IMR-90 (cell line): Measurements from ENCODE around the gene GKN1. TPM values are rescaled to one million over a fixed set of nuclear protein-coding genes. Genes with fewer than 3 reads are reported as not detected.

Experiments used
- ATAC-seq: fragments of 200-7000 bp; cut with Tn5 transposase; 2 replicates; pipeline ENCODE4 v1.9.1; 2020; ENCODE audit warnings: low read depth, mild to moderate bottlenecking, moderate library complexity
- BruUV-seq: library from RNA; stranded (reverse); fragments of 400-500 nt; replicated peaks from 2 replicates; lab custom pipeline; 2021; lab: Mats Ljungman, UMichigan
- CTCF ChIA-PET: fragments of 300-600 bp; formaldehyde crosslinking; extraction: SDS; loops from one replicate; lab custom pipeline; 2021; ENCODE audit warnings: antibody characterized with exemption; lab: Yijun Ruan, JAX
- POLR2A ChIA-PET: fragments of 300-600 bp; sonication (Branson Sonifier 250); formaldehyde crosslinking; loops from one replicate; lab custom pipeline; 2022; ENCODE audit warnings: antibody characterized with exemption; ENCODE audit not compliant: unreplicated experiment; lab: Charles Lee
- DNase-seq: peaks from one replicate; pipeline ENCODE4 v3.0.0; 2013
- H2AFZ ChIP-seq: replicated peaks from 2 replicates; pipeline ENCODE3; 2013; ENCODE audit warnings: low read length, mild to moderate bottlenecking; ENCODE audit not compliant: poor library complexity
- H2AK5ac ChIP-seq: 2 replicates; pipeline ENCODE4 v1.6.1; 2013; ENCODE audit warnings: low read depth, low read length, inconsistent platforms
- H2AK9ac ChIP-seq: replicated peaks from 2 replicates; pipeline ENCODE3; 2013; ENCODE audit warnings: mild to moderate bottlenecking, low read depth, low read length, moderate library complexity; ENCODE audit not compliant: poor library complexity
- H2BK120ac ChIP-seq: 2 replicates; pipeline ENCODE4 v1.6.1; 2013; ENCODE audit warnings: low read depth, low read length, inconsistent platforms
- H2BK15ac ChIP-seq: 3 replicates; pipeline ENCODE4 v1.6.1; 2013; ENCODE audit warnings: low read depth, low read length, inconsistent platforms
- H2BK20ac ChIP-seq: 2 replicates; pipeline ENCODE4 v1.6.1; 2013; ENCODE audit warnings: low read depth, mild to moderate bottlenecking, inconsistent platforms, low read length, moderate library complexity
- H2BK5ac ChIP-seq: 2 replicates; pipeline ENCODE4 v1.6.1; 2013; ENCODE audit warnings: mild to moderate bottlenecking, low read depth, low read length, inconsistent platforms; ENCODE audit not compliant: poor library complexity, severe bottlenecking
- H3K14ac ChIP-seq: replicated peaks from 2 replicates; pipeline ENCODE4 v1.6.1; 2013; ENCODE audit warnings: low read depth, low read length, inconsistent platforms
- H3K18ac ChIP-seq: 2 replicates; pipeline ENCODE4 v1.6.1; 2013; ENCODE audit warnings: low read depth, low read length, control low read depth
- H3K23ac ChIP-seq: 2 replicates; pipeline ENCODE4 v1.6.1; 2013; ENCODE audit warnings: low read depth, low read length, inconsistent platforms
- H3K27ac ChIP-seq: 2 replicates; pipeline ENCODE4 v1.5.1; 2013; ENCODE audit warnings: mild to moderate bottlenecking, control low read depth, low read length; ENCODE audit not compliant: insufficient read depth
- H3K27me3 ChIP-seq: 2 replicates; pipeline ENCODE4 v1.6.1; 2013; ENCODE audit warnings: low read length; ENCODE audit not compliant: control insufficient read depth, insufficient read depth
- H3K36me3 ChIP-seq: 2 replicates; pipeline ENCODE4 v1.6.1; 2013; ENCODE audit warnings: low read length, mixed read lengths; ENCODE audit not compliant: control insufficient read depth, insufficient read depth
- H3K4ac ChIP-seq: 2 replicates; pipeline ENCODE4 v1.6.1; 2013; ENCODE audit warnings: low read depth, low read length, inconsistent platforms
- H3K4me1 ChIP-seq: 2 replicates; pipeline ENCODE4 v1.6.1; 2013; ENCODE audit warnings: low read length, mixed read lengths; ENCODE audit not compliant: control insufficient read depth, insufficient read depth
- H3K4me2 ChIP-seq: 2 replicates; pipeline ENCODE4 v1.6.1; 2013; ENCODE audit warnings: low read depth, mild to moderate bottlenecking, control low read depth, low read length, moderate library complexity
- H3K4me3 ChIP-seq: 2 replicates; pipeline ENCODE4 v1.5.1; 2013; ENCODE audit warnings: low read depth, mild to moderate bottlenecking, control low read depth, low read length, moderate library complexity; ENCODE audit not compliant: insufficient read depth
- H3K56ac ChIP-seq: 2 replicates; pipeline ENCODE4 v1.6.1; 2013; ENCODE audit warnings: low read length, inconsistent platforms; ENCODE audit not compliant: insufficient read depth; ENCODE audit errors: extremely low read depth
- H3K79me1 ChIP-seq, 2 experiments: 2 replicates each; pipeline ENCODE4 v1.6.1; 2013; ENCODE audit warnings: low read length in 2 of 2, inconsistent platforms in 1 of 2, low read depth in 1 of 2
- H3K9ac ChIP-seq: 2 replicates; pipeline ENCODE4 v1.6.1; 2013; ENCODE audit warnings: low read depth, low read length, control low read depth
- H3K9me1 ChIP-seq: 2 replicates; pipeline ENCODE4 v1.6.1; 2013; ENCODE audit warnings: low read length, inconsistent platforms; ENCODE audit not compliant: insufficient read depth
- H3K9me3 ChIP-seq: 2 replicates; pipeline ENCODE4 v1.6.1; 2013; ENCODE audit warnings: low read length; ENCODE audit not compliant: control insufficient read depth, insufficient read depth
- H4K20me1 ChIP-seq: 2 replicates; pipeline ENCODE4 v1.6.1; 2013; ENCODE audit warnings: low read length, inconsistent platforms; ENCODE audit not compliant: insufficient read depth
- H4K5ac ChIP-seq: 2 replicates; pipeline ENCODE4 v1.6.1; 2013; ENCODE audit warnings: mild to moderate bottlenecking, low read depth, low read length, control low read depth
- H4K8ac ChIP-seq, 2 experiments: 2 replicates each; pipeline ENCODE4 v1.6.1; 2013; ENCODE audit warnings: low read depth in 2 of 2, low read length in 2 of 2, control low read depth in 1 of 2, inconsistent platforms in 1 of 2
- H4K91ac ChIP-seq: 2 replicates; pipeline ENCODE4 v1.6.1; 2013; ENCODE audit warnings: low read depth, low read length, inconsistent platforms; ENCODE audit not compliant: insufficient read depth
- BHLHE40 ChIP-seq: fragments of 150-350 bp; IDR thresholded peaks from 2 replicates; pipeline ENCODE4 v1.6.1; 2016; ENCODE audit warnings: mild to moderate bottlenecking, low read depth, low read length
- CEBPB ChIP-seq: IDR thresholded peaks from 2 replicates; pipeline ENCODE4 v1.6.1; 2012; ENCODE audit warnings: low read depth, low read length, improper control_type of control experiment
- CHD1 ChIP-seq: IDR thresholded peaks from 2 replicates; pipeline ENCODE4 v1.6.1; 2012; ENCODE audit warnings: low read depth, low read length, improper control_type of control experiment
- ELK1 ChIP-seq: fragments of 150-350 bp; IDR thresholded peaks from 2 replicates; pipeline ENCODE4 v1.6.1; 2016; ENCODE audit warnings: low read depth, mild to moderate bottlenecking, low read length, moderate library complexity, borderline replicate concordance
- FOS ChIP-seq: fragments of 150-350 bp; IDR thresholded peaks from 2 replicates; pipeline ENCODE4 v1.6.1; 2016; ENCODE audit warnings: low read depth, low read length
- MAFK ChIP-seq: IDR thresholded peaks from 2 replicates; pipeline ENCODE4 v1.6.1; 2012; ENCODE audit warnings: low read depth, low read length, improper control_type of control experiment
- MAZ ChIP-seq: IDR thresholded peaks from 2 replicates; pipeline ENCODE4 v1.6.1; 2012; ENCODE audit warnings: low read depth, mild to moderate bottlenecking, low read length, improper control_type of control experiment, moderate library complexity, borderline replicate concordance
- MXI1 ChIP-seq: IDR thresholded peaks from 2 replicates; pipeline ENCODE4 v1.6.1; 2012; ENCODE audit warnings: low read depth, mild to moderate bottlenecking, low read length, moderate library complexity, borderline replicate concordance
- NFE2L2 ChIP-seq: fragments of 150-350 bp; IDR thresholded peaks from 2 replicates; pipeline ENCODE4 v1.6.1; 2016; ENCODE audit warnings: low read depth, mild to moderate bottlenecking, low read length
- POLR2A ChIP-seq: IDR thresholded peaks from 2 replicates; pipeline ENCODE4 v1.6.1; 2012; ENCODE audit warnings: mild to moderate bottlenecking, low read depth, low read length
- RAD21 ChIP-seq: IDR thresholded peaks from 2 replicates; pipeline ENCODE4 v1.6.1; 2012; ENCODE audit warnings: low read length, improper control_type of control experiment
- RCOR1 ChIP-seq: IDR thresholded peaks from 2 replicates; pipeline ENCODE4 v1.6.1; 2012; ENCODE audit warnings: mild to moderate bottlenecking, low read length, improper control_type of control experiment; ENCODE audit not compliant: insufficient replicate concordance
- RFX5 ChIP-seq: IDR thresholded peaks from 2 replicates; pipeline ENCODE4 v1.8.0; 2012; ENCODE audit warnings: low read depth, mild to moderate bottlenecking, low read length, moderate library complexity
- SMC3 ChIP-seq: fragments of 150-350 bp; IDR thresholded peaks from 2 replicates; pipeline ENCODE4 v1.6.1; 2016; ENCODE audit warnings: low read depth, mild to moderate bottlenecking, antibody characterized with exemption, low read length, moderate library complexity
- WGBS, 2 experiments: methylation state at CpG; one replicate each; pipeline versions ENCODE4 v1.1.5 to v1.1.7; 2013; ENCODE audit warnings: missing lambda C conversion rate in 2 of 2; ENCODE audit not compliant: insufficient read length in 1 of 2; ENCODE audit errors: extremely low coverage in 2 of 2; 5-methylcytosine and 5-hydroxymethylcytosine counted together
- dilution Hi-C: fragments of 300-500 bp; cut with HindIII; formaldehyde crosslinking; loops from one replicate; pipeline ENCODE4 v1.14.3; 2018; ENCODE audit warnings: low sequenced_read_pairs; ENCODE audit not compliant: unreplicated experiment
- in situ Hi-C: fragments of 300-500 bp; cut with MboI; formaldehyde crosslinking; loops from 3 replicates; pipeline ENCODE4 v1.14.3; 2019; ENCODE audit warnings: low sequenced_read_pairs, inconsistent platforms, mixed read lengths
- intact Hi-C: fragments of 100-400 bp; cut with micrococcal nuclease; formaldehyde crosslinking; loops from 2 replicates; pipeline ENCODE4 v1.10.0; 2022
- polyA plus RNA-seq, 3 experiments: library from polyadenylated mRNA; depleted of rRNA; stranded (reverse); fragments of >200 nt; gene quantifications; 2 replicates each; pipeline ENCODE4 v1.2.3, GENCODE V29; 2012; ENCODE audit warnings: low replicate concordance in 1 of 3
- total RNA-seq: library from RNA; depleted of rRNA; stranded (reverse); fragments of >200 nt; gene quantifications from 2 replicates; pipeline ENCODE4 v1.2.3, GENCODE V29; 2012
- TF ChIP-seq, protein P1 (sequence below): conservative IDR thresholded peaks from 2 replicates; pipeline ENCODE4 v1.5.1; 2012; ENCODE audit warnings: mild to moderate bottlenecking, low read depth, low read length, improper control_type of control experiment

Gene GKN1
- total and polyA plus RNA-seq, 2 of the 4 experiments (the other 2 are of a cell fraction): not detected

DNA sequence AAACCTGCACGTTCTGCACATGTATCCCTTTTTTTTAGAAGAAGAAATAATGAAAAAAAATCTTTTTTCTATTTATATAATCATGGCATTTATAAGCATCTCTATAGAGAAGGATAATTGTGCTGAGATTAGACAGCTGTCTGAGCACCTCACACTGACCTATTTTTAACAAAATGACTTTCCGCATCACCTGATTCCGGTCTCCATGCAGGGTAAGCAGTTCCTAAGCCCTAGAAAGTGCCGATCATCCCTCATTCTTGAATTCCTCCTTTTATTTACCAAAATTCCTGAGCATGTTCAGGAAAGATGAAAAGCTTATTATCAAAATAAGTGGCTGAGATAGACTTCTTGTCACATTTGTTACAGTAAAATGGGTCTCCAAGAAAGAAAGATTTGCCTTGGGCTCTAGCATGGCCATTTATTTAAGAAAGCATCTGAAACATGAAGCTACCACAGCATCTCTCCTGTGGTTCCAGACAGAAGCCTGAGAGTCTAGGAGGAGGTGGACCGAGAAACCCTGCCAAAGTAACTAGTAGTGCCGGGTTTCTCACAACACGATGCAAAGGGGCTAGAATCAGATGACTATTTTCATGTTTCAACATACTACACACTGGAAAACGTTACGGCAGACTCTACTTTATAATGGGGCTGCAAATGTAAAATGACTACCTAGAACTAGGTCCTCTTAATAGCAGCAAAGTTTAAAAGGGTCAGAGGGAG lies 670 bp downstream of the GKN1 start (continued):
- TF ChIP-seq RCOR1 (no peak), RAD21 (no peak), POLR2A (no peak)

GRCh38 chr2:68975844-68976243 lies 1.4 kb downstream of the GKN1 start:
- no CpG with 5 or more reads among the region's 2 CpGs for WGBS, 2 experiments
- in situ Hi-C loops: no loop called here
- H3K9ac ChIP-seq: no peak overlapping the region
- no peak overlapping the region for H3K23ac ChIP-seq
- ATAC-seq: no peak
- peaks cover 16% of the 10 kb centered on the region for H3K4me1 ChIP-seq
- H2AK5ac ChIP-seq: no peak overlapping the region
- no peaks in the 10 kb centered on the region for H3K36me3 ChIP-seq
- ChIA-PET CTCF (no interaction called here), POLR2A (no interaction called here)
- H4K8ac ChIP-seq: no peak overlapping the region
- H3K4me3 ChIP-seq: no peak overlapping the region
- peak overlapping the region; percentile 57 for H2BK120ac ChIP-seq
- H3K79me1 ChIP-seq: peaks cover 0 to 3% of the 10 kb centered on the region in 2 experiments; a peak in 1 of 4 replicates
- H3K9me1 ChIP-seq: peaks cover 14% of the 10 kb centered on the region
- no peak overlapping the region for H3K14ac ChIP-seq
- H4K91ac ChIP-seq: no peak overlapping the region
- no peak overlapping the region for H4K5ac ChIP-seq
- no peaks in the 10 kb centered on the region for H4K20me1 ChIP-seq
- H2BK20ac ChIP-seq: no peak overlapping the region; the same call in 1 of the 2 replicates
- no peak overlapping the region for H3K4ac ChIP-seq
- H3K27me3 ChIP-seq: no peaks in the 10 kb centered on the region
- no peak overlapping the region for H3K18ac ChIP-seq
- no peak overlapping the region for H2BK15ac ChIP-seq
- intact Hi-C loops: no loop called here
- no peak for DNase-seq
- no peak overlapping the region for H2BK5ac ChIP-seq
- dilution Hi-C loops: no loop called here
- H3K9me3 ChIP-seq: no peaks in the 10 kb centered on the region
- H2AK9ac ChIP-seq: no peak overlapping the region
- H3K56ac ChIP-seq: no peak overlapping the region
- no peak overlapping the region for H3K4me2 ChIP-seq
- no peak overlapping the region for H2AFZ ChIP-seq
- no TSS peak for BruUV-seq
- H3K27ac ChIP-seq: no peak overlapping the region
- TF ChIP-seq NFE2L2: no peak
- TF ChIP-seq CEBPB: no peak
- no peak for TF ChIP-seq RAD21
- no peak for TF ChIP-seq ELK1
- no peak for TF ChIP-seq RFX5
- TF ChIP-seq POLR2A: no peak
- no peak for TF ChIP-seq FOS
- TF ChIP-seq BHLHE40: no peak
- no peak for TF ChIP-seq MAZ
- TF ChIP-seq SMC3: no peak
- TF ChIP-seq RCOR1: no peak
- no peak for TF ChIP-seq MXI1
- no peak for TF ChIP-seq MAFK
- no peak for TF ChIP-seq CHD1
- TF ChIP-seq, protein P1, sequence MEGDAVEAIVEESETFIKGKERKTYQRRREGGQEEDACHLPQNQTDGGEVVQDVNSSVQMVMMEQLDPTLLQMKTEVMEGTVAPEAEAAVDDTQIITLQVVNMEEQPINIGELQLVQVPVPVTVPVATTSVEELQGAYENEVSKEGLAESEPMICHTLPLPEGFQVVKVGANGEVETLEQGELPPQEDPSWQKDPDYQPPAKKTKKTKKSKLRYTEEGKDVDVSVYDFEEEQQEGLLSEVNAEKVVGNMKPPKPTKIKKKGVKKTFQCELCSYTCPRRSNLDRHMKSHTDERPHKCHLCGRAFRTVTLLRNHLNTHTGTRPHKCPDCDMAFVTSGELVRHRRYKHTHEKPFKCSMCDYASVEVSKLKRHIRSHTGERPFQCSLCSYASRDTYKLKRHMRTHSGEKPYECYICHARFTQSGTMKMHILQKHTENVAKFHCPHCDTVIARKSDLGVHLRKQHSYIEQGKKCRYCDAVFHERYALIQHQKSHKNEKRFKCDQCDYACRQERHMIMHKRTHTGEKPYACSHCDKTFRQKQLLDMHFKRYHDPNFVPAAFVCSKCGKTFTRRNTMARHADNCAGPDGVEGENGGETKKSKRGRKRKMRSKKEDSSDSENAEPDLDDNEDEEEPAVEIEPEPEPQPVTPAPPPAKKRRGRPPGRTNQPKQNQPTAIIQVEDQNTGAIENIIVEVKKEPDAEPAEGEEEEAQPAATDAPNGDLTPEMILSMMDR: no peak
